ENCODE data around the gene HGD.
A peak's percentile ranks its signal among the peaks of the same experiment; 100 is the strongest.
"Not testable (repeated sequence)": the region's sequence is repeated elsewhere in the genome, so short reads cannot be mapped to it uniquely, and the experiment has no call there.

The HGD gene

DNA sequence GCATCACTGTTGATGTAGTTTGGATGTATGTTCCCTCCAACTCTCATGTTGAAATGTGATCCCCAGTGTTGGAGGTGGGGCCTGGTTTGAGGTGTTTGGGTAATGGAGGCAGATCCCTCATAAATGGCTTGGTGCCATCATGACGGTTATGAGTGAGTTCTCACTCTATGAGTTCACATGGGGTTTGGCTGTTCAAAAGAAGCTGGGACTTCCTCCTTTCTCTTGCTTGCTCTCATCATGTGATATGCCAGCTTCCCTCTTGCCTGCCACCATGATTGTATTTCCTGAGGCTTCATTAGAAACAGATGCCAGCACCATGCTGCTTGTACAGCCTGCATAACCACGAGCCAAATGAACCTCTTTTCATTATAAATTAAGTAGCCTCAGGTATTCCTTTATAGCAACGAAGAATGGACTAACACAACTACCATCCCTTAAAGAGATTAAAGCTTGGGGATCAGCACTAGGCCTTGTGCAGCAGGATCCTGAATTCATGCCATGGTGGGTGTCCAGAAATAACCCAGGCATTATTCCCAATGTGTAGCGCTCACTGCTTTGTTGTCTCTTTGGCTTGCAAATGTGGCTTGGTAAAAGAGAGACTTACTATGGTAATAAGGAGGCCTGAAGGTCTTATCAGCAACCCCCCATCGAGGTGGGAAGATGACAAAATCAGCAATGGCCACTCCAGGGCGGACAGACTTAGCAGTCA, 44.0 kb downstream of the HGD start:
- DNase-seq = no peak

DNA sequence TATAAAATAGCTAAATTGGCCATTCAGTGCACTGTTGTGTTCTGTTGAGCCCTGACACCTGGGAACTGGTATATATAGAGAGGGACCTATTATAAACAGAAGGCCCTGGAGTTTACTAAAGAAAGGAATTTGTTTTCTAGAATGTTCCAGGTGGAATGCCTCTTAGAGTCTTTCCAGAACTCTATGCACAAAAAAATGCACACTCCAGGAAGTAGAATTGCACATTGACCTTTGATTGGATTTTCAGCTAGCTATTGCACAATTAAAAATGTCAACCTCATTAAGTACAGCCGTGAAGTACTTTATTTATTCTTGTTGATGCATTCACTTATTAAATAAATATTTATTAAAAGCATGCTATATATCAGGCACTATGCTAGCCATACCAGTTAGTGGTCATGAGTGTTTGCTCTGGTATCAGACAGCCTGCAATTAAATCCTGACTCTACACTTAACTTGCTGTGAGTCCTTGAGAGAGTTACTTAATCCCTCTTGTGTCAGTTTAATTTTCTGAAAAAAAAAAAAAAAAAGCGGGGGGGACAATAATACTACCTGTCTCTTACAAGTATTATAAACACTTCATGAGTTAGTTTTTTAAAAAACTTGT, 45.1 kb downstream of the HGD start:
- no peak for DNase-seq

DNA sequence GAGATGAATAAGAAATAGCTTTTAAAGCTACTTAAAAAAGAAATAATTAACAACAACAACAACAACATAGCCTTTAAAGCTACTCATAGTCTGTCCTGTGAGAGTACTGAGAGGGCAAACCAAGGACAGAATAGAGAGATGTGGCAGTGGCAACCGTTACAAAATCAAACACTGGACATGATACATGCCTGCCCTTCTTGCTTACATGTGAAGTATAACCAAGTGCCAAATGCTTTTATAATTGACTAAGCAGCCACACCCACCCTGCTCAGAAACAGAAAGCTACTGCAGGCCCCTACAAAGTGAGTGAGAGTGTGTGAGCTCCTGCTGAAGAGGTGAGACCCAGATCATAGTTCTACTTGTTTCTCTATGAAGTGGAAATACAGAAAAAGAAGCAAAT, 47.5 kb downstream of the HGD start:
- no peak for DNase-seq

- DNase-seq = no peak
Observed at GRCh38 chr3:120625159-120625586, 56.9 kb downstream of the HGD start.

- DNase-seq = no peak
Observed at GRCh38 chr3:120623727-120624093, 58.3 kb downstream of the HGD start.

DNA sequence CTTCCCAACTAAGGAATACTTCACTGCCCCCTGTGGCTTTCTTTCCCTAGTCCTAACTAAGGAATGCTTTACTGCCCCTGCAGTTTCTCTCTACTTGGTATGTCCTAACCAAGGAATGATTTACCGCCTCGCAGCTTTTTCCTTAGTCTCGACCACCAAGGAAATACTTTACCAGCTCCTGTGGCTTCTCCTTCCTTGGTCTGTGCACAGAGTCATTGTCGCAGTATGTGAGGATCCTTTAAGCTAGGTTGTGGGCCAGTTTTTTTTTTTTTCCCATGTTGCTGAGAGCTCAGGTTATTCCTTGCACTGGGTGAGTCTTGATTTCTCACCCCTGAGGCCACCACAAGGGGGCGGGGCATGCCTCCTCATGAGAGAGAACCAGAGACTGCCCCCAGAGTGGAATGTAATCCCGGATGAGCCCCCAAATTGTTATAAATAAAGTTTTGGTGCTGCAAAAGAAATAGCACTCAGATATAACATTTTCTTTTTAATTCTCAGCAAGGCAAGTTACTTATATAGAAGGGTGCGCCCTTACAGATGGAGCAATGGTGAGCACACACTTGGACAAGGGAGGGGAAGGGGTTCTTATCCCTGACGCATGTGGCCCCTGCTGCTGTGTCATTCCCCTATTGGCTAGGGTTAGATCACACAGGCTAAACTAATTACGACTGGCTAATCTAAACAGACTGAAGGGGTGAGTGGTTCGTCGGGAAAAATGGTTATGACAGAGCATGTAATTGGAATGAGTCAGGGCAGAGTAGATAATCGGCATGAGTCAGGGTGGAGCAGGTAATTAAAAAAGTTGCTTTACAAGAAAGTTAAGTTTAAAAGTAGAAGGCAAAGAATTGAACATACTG, 58.9 kb downstream of the HGD start:
- peak; percentile 13 for DNase-seq

DNA sequence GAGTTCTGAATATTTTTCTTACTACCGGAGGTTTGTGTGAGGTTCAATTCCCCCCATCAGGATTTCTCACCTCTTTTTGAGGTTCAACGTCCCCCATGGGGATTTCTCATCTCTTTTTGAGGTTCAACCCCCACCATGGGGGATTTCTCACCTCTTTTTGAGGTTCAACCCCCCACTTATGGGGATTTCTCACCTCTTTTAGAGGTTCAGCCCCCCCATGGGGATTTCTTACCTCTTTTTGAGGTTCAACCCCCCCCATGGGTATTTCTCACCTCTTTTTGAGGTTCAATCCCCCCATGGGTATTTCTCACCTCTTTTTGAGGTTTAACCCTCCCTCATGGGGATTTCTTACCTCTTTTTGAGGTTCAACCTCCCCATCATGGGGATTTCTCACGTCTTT, 59.6 kb downstream of the HGD start:
- no peak for DNase-seq

GRCh38 chr3:120616745-120617144, 65.3 kb downstream of the HGD start:
- DNase-seq = not testable (repeated sequence)

DNA sequence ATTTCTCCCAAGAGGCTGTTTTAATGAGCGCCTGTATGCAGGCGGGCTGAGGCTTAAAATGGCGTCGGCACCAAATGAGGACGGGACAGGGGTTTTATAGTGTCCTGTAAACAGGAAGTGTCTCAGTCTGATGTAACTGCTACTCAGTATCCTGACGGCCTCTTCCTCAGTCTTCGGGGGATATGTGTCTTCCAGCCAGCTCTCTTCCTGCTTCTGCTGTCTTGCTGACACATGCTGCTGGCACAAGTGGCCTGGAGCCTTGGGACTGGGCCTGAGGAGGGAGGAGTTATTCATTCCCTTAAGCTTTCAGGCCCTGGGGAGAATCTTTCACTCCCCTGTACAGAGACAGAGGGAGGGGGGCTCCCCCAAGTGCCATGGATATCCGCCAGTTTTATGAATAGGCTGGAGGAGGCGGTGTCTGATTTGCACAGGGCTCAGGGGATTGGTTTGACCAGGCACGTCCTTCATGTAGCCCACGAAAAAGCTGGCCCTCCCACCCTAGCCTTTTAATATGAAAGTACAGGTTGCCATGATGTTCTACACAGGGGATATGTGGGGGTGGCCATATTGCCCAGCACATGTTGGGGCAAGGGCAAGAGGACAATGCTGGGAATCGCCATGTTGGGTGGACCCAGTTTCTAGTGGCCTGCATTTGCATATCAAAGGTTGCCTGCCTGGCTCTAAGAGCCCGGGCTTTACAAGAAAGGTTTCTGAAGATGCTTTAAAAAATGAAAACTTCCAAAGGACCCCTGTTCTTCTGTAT, 66.0 kb downstream of the HGD start:
- no peak for DNase-seq

GRCh38 chr3:120614765-120615164, 67.3 kb downstream of the HGD start:
- DNase-seq = no peak

GRCh38 chr3:120608506-120608905, 73.5 kb downstream of the HGD start:
- DNase-seq = no peak

DNA sequence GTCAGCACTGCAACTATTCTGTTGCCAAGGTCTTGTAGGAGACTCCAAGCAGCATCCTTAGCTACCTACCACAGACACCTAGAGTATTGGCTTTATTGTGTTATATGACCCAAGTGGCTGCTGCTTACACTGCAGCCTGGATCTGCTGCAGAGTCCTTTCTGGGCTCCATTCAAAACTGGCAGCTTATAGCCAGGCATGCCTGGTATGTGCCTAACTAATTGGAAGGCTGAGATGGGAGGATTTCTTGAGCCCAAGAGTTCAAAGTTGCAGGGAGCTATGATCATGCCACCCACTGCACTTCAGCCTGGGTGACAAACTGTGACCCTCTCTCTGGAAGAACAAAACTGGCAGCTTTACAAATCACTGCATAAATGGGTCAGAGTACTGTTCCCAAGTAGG, 77.3 kb downstream of the HGD start:
- no peak for DNase-seq

DNA sequence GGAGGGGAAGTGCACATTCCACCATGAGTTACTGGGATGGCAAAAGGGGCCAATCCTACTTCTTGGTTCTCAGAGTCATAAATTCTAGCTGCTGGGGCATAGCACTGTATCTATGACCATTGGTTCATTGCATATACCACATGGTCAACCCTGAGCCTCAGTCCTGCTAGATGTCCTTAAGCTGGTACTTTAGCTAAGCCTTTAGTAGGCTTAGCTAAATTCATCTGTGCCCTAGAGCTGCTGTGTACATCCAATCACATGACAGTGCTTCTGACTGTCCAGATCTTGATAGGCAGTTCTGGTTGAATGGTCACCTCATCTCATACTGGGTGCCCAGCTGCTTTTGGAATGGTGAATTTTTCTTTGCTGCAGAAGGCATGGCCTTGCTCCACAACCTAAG, 77.7 kb downstream of the HGD start:
- DNase-seq = no peak

- DNase-seq = no peak
Observed at GRCh38 chr3:120602682-120603081, 79.4 kb downstream of the HGD start.

- no peak for DNase-seq
Observed at GRCh38 chr3:120601554-120601953, 80.5 kb downstream of the HGD start.

- no peak for DNase-seq
Observed at GRCh38 chr3:120599211-120599610, 82.8 kb downstream of the HGD start.

DNA sequence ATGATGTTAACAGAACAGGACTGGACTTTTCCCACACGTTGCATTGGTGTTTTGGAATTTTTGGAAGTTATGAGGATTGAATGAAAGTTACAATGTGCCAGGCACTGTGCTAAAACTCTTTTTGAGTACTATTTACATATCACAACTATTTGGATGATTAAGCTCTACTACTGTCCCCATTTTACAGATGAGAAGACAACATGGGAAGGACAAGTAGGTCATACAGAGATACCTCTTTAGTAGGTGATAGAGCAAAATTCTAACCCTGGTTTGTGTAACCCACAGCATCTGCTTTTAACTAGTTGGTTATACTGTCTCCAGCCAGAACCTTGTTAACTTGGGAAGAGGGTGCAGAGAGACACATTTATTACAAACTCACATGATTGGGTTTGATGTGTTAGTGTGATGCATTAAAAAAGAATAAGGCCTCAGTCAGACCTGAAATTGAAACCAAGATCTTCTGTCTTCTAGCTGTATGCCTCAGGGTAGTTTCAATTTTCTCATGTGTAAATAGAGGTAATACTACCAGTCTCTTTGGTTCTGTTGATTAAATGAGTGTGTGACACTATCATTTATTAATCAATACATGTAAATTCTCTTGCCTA, 84.5 kb downstream of the HGD start:
- no peak for DNase-seq

DNA sequence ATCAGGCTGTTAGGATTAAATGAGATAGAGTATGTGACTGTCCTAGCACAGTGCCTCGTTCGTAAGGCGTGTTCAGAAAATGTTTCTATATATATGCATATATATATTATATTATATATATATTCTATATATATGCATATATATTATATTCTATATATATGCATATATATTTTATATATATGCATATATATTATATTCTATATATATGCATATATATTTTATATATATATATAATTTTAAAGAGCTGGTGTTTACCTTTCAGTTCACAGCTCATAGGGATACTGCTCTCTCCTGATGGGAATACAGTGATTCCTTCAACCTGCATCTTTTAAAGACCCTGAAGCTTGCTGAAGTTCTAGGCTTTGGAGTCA, 85.2 kb downstream of the HGD start:
- DNase-seq = no peak

GRCh38 chr3:120596116-120596852, 85.8 kb downstream of the HGD start, which contains the start of gene NDUFB4:
Gene NDUFB4, plus strand, starts transcription at chr3:120596336. Its CDS starts 24 bp downstream, at chr3:120596360.
- peak; percentile 98 for DNase-seq

GRCh38 chr3:120595788-120596115, 86.3 kb downstream of the HGD start:
- DNase-seq = no peak

DNA sequence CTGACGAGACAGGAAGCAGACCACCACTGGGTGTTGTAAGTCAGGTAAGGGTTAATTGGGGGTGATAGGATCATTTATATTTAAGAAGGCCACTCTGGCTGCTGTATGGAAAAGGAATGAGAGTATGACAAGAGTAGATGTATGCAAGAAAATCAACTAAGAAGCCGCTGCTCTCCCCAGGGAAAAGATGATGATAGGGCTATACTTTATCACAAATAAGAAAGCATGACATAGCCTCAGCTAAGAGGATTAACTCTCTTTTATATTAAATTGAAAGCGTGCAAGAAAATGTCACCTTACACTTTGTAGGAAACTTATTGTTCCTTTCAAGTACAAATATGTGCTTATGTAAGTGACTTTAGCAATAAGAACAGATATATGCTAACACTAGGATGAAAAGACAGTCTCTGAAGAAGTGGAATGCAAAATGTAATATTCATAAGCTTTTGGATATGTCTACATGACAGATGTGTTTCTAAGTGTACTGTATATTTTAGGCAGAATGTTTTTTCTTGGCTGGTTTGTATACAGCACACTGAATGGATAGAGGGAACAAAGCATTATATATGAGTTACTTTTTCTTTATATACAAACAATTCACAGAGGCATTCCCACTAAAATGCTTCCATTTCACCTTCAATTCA, 94.6 kb downstream of the HGD start:
- no peak for DNase-seq
